HCT116 (cell line): ENCODE results near the gene CDH1. TPM values are rescaled to one million over a fixed set of nuclear protein-coding genes. Genes with fewer than 3 reads are reported as not detected.

ENCODE experiments used
- ATAC-seq: fragments of 200-7000 bp; cut with Tn5 transposase; 2 replicates; pipeline ENCODE4 v1.9.1; 2020; ENCODE audit warnings: mild to moderate bottlenecking, moderate library complexity
- BruUV-seq: library from RNA; stranded (reverse); fragments of 400-500 nt; replicated peaks from 2 replicates; lab custom pipeline; 2021; lab: Mats Ljungman, UMichigan
- CTCF ChIA-PET: fragments of 300-600 bp; sonication (Branson Sonifier 250); formaldehyde crosslinking; loops from one replicate; lab custom pipeline; 2021; ENCODE audit warnings: antibody characterized with exemption; lab: Charles Lee
- POLR2A ChIA-PET: fragments of 300-600, 350-600 bp; sonication (Branson Sonifier 250); formaldehyde crosslinking; loops from one replicate; lab custom pipeline; 2021; ENCODE audit warnings: antibody characterized with exemption; lab: Charles Lee
- RAD21 ChIA-PET, 2 experiments: fragments of 300-600 bp; sonication (Branson Sonifier 250); formaldehyde crosslinking; loops; one replicate each; lab custom pipeline; 2023; ENCODE audit warnings: low total read pairs in 2 of 2; ENCODE audit not compliant: uncharacterized antibody in 2 of 2, unreplicated experiment in 2 of 2, low non-redundant PET in 1 of 2; lab: Charles Lee
- DNase-seq: peaks from one replicate; pipeline ENCODE4 v3.0.0-alpha.2; 2010; ENCODE audit warnings: low read depth, low spot score
- H2AFZ ChIP-seq: fragments of 200-600 bp; shearing (Covaris generic), sonication (generic); 2 replicates; pipeline ENCODE4 v1.6.1; 2017; ENCODE audit warnings: low read depth, mixed run types, mixed read lengths, antibody characterized with exemption, low read length; ENCODE audit not compliant: poor library complexity, severe bottlenecking
- H3K27ac ChIP-seq: 2 replicates; pipeline ENCODE4 v1.5.1; 2012; ENCODE audit warnings: low read depth, low read length
- H3K27me3 ChIP-seq: fragments of 200-600 bp; sonication (generic); 2 replicates; pipeline ENCODE4 v1.6.1; 2016; ENCODE audit warnings: mixed run types, low read length, mixed read lengths; ENCODE audit not compliant: insufficient read depth
- H3K36me3 ChIP-seq, 2 experiments: fragments of 200-500 bp in 1 of 2; fragments of 200-600 bp in 1 of 2; sonication (Bioruptor generic) in 1 of 2; sonication (generic) in 1 of 2; 2 replicates each; pipeline versions ENCODE4 v1.5.1 to v1.6.1; 2014 to 2016; ENCODE audit warnings: low read length in 2 of 2, inconsistent platforms in 1 of 2, mixed read lengths in 1 of 2, mixed run types in 1 of 2; ENCODE audit not compliant: insufficient read depth in 2 of 2, control insufficient read depth in 1 of 2
- H3K4me1 ChIP-seq, 2 experiments: fragments of 200-600 bp in 1 of 2; sonication (generic) in 1 of 2; 2 replicates each; pipeline versions ENCODE4 v1.5.1 to v1.6.1; 2012 to 2017; ENCODE audit warnings: low read length in 2 of 2, inconsistent platforms in 1 of 2, mild to moderate bottlenecking in 1 of 2, mixed read lengths in 1 of 2, mixed run types in 1 of 2, moderate library complexity in 1 of 2; ENCODE audit not compliant: insufficient read depth in 2 of 2, control insufficient read depth in 1 of 2
- H3K4me2 ChIP-seq: fragments of 200-600 bp; sonication (generic); 2 replicates; pipeline ENCODE4 v1.6.1; 2017; ENCODE audit warnings: mixed run types, low read length, mixed read lengths
- H3K4me3 ChIP-seq, 2 experiments: fragments of 200-600 bp in 1 of 2; sonication (generic) in 1 of 2; replicated peaks in 1 of 2; 2 replicates each; pipeline ENCODE4 v1.5.1; 2011 to 2016; ENCODE audit warnings: low read length in 2 of 2, control low read depth in 1 of 2, low read depth in 1 of 2, mild to moderate bottlenecking in 1 of 2, mixed read lengths in 1 of 2, mixed run types in 1 of 2
- H3K79me2 ChIP-seq: fragments of 200-600 bp; sonication (generic); 2 replicates; pipeline ENCODE4 v1.6.1; 2017; ENCODE audit warnings: mild to moderate bottlenecking, mixed run types, low read length, moderate library complexity, mixed read lengths; ENCODE audit not compliant: insufficient read depth
- H3K9ac ChIP-seq: fragments of 200-600 bp; sonication (generic); 2 replicates; pipeline ENCODE4 v1.6.1; 2016; ENCODE audit warnings: low read length, mixed read lengths
- H3K9me2 ChIP-seq: fragments of 200-600 bp; sonication (generic), shearing (Covaris generic); 2 replicates; pipeline ENCODE4 v1.6.1; 2017; ENCODE audit warnings: mixed run types, mild to moderate bottlenecking, moderate library complexity; ENCODE audit not compliant: insufficient read depth
- H3K9me3 ChIP-seq, 2 experiments: fragments of 200-500 bp in 1 of 2; fragments of 200-600 bp in 1 of 2; sonication (Bioruptor generic) in 1 of 2; sonication (generic) in 1 of 2; 2 replicates each; pipeline ENCODE4 v1.6.1; 2014 to 2017; ENCODE audit warnings: low read length in 2 of 2, mixed read lengths in 2 of 2, inconsistent platforms in 1 of 2, low read depth in 1 of 2, mild to moderate bottlenecking in 1 of 2, mixed run types in 1 of 2, moderate library complexity in 1 of 2; ENCODE audit not compliant: control insufficient read depth in 1 of 2, insufficient read depth in 1 of 2
- H4K20me1 ChIP-seq: fragments of 200-600 bp; sonication (generic), shearing (Covaris generic); 2 replicates; pipeline ENCODE4 v1.6.1; 2017; ENCODE audit warnings: mixed run types, mild to moderate bottlenecking, moderate library complexity; ENCODE audit not compliant: insufficient read depth
- CBX3 ChIP-seq: IDR thresholded peaks from 2 replicates; pipeline ENCODE4 v1.6.1; 2012; ENCODE audit warnings: low read depth
- CEBPB ChIP-seq: IDR thresholded peaks from 2 replicates; pipeline ENCODE4 v1.6.1; 2012; ENCODE audit warnings: low read depth
- EGR1 ChIP-seq: IDR thresholded peaks from 2 replicates; pipeline ENCODE4 v1.6.1; 2012; ENCODE audit warnings: low read depth
- ELF1 ChIP-seq: IDR thresholded peaks from 2 replicates; pipeline ENCODE4 v1.6.1; 2012; ENCODE audit warnings: low read depth, borderline replicate concordance
- EZH2 ChIP-seq: fragments of 200-600 bp; sonication (generic); IDR thresholded peaks from 2 replicates; pipeline ENCODE4 v1.6.1; 2017; ENCODE audit warnings: antibody characterized with exemption, mixed run types
- JUND ChIP-seq: IDR thresholded peaks from 2 replicates; pipeline ENCODE4 v1.6.1; 2012
- MAX ChIP-seq: IDR thresholded peaks from 2 replicates; pipeline ENCODE4 v1.6.1; 2012
- POLR2A ChIP-seq: IDR thresholded peaks from 2 replicates; pipeline ENCODE4 v1.7.0; 2011; ENCODE audit warnings: borderline replicate concordance; ENCODE audit not compliant: insufficient read depth, insufficient read length; ENCODE audit errors: extremely low read depth
- RAD21 ChIP-seq: IDR thresholded peaks from 2 replicates; pipeline ENCODE4 v1.6.1; 2012; ENCODE audit warnings: low read depth, mild to moderate bottlenecking
- REST ChIP-seq: IDR thresholded peaks from 2 replicates; pipeline ENCODE4 v1.6.1; 2012; ENCODE audit warnings: low read depth
- SIN3A ChIP-seq: IDR thresholded peaks from 2 replicates; pipeline ENCODE4 v1.6.1; 2012; ENCODE audit warnings: low read depth
- SP1 ChIP-seq: IDR thresholded peaks from 2 replicates; pipeline ENCODE4 v1.6.1; 2012; ENCODE audit warnings: low read depth
- SRF ChIP-seq: IDR thresholded peaks from 2 replicates; pipeline ENCODE4 v1.6.1; 2012; ENCODE audit warnings: low read depth
- TCF7L2 ChIP-seq: IDR thresholded peaks from 2 replicates; pipeline ENCODE4 v1.7.0; 2011; ENCODE audit warnings: borderline replicate concordance, inconsistent platforms; ENCODE audit not compliant: insufficient read depth, insufficient read length; ENCODE audit errors: extremely low read depth
- YY1 ChIP-seq: IDR thresholded peaks from 2 replicates; pipeline ENCODE4 v1.6.1; 2011; ENCODE audit warnings: low read length, low read depth, moderate library complexity, mild to moderate bottlenecking; ENCODE audit not compliant: insufficient replicate concordance; ENCODE audit errors: extremely low read depth
- intact Hi-C: fragments of 100-400 bp; cut with micrococcal nuclease; formaldehyde crosslinking; loops from 2 replicates; pipeline ENCODE4 v1.10.0; 2022
- total RNA-seq: library from RNA; stranded (reverse); gene quantifications from one replicate; pipeline ENCODE4 v1.2.1, GENCODE V29; 2021; ENCODE audit not compliant: unreplicated experiment

CDH1 gene
- total RNA-seq, 1 experiment from 2014 or later = 73.2 TPM

- Histone ChIP-seq H3K36me3 (no peaks in the 10 kb centered on the region), H3K27ac (no peak overlapping the region), H3K9me2 (no peaks in the 10 kb centered on the region)
- POLR2A ChIA-PET = no interaction called here
- BruUV-seq = no TSS peak
- TF ChIP-seq EZH2 = no peak
- no peak for TF ChIP-seq EGR1
- no peak for TF ChIP-seq SRF
- no peak for TF ChIP-seq SIN3A
- no peak for TF ChIP-seq MAX
- TF ChIP-seq CEBPB = no peak
- TF ChIP-seq SP1 = no peak
- no peak for TF ChIP-seq REST
- TF ChIP-seq RAD21 = no peak
- no peak for TF ChIP-seq YY1
- TF ChIP-seq POLR2A = no peak
- TF ChIP-seq CBX3 = no peak
- no peak for TF ChIP-seq ELF1
- no peak for TF ChIP-seq TCF7L2
- TF ChIP-seq JUND = no peak
- TF ChIP-seq, all 23 proteins: peak for 0
- Histone ChIP-seq H3K4me2 (no peak overlapping the region), H2AFZ (no peak overlapping the region), H3K9me3 (no peaks in the 10 kb centered on the region), H3K79me2 (no peaks in the 10 kb centered on the region), H3K27me3 (no peaks in the 10 kb centered on the region), H3K9ac (no peak overlapping the region), H4K20me1 (no peaks in the 10 kb centered on the region), H3K4me3 (no peak overlapping the region), H3K4me1 (peaks cover 8 to 9% of the 10 kb centered on the region in 2 experiments; a peak in 3 of 4 replicates)
- ATAC-seq (no peak), DNase-seq (no peak)
- CTCF ChIA-PET = no interaction called here
- intact Hi-C loops = no loop called here
- RAD21 ChIA-PET = no interaction called here
These were observed 48.6 kb downstream of the CDH1 start for GRCh38 chr16:68785715-68786114.
